IMR-90 (cell line): ENCODE data around the gene PSMA8.

Experiments
- CTCF ChIP-seq: conservative IDR thresholded peaks from 2 replicates; pipeline ENCODE4 v1.5.1; 2012; ENCODE audit warnings: mild to moderate bottlenecking, low read depth, low read length, improper control_type of control experiment
- ELK1 ChIP-seq: fragments of 150-350 bp; IDR thresholded peaks from 2 replicates; pipeline ENCODE4 v1.6.1; 2016; ENCODE audit warnings: low read depth, mild to moderate bottlenecking, low read length, moderate library complexity, borderline replicate concordance
- MAFK ChIP-seq: IDR thresholded peaks from 2 replicates; pipeline ENCODE4 v1.6.1; 2012; ENCODE audit warnings: low read depth, low read length, improper control_type of control experiment
- MXI1 ChIP-seq: IDR thresholded peaks from 2 replicates; pipeline ENCODE4 v1.6.1; 2012; ENCODE audit warnings: low read depth, mild to moderate bottlenecking, low read length, moderate library complexity, borderline replicate concordance
- POLR2A ChIP-seq: IDR thresholded peaks from 2 replicates; pipeline ENCODE4 v1.6.1; 2012; ENCODE audit warnings: mild to moderate bottlenecking, low read depth, low read length
- RAD21 ChIP-seq: IDR thresholded peaks from 2 replicates; pipeline ENCODE4 v1.6.1; 2012; ENCODE audit warnings: low read length, improper control_type of control experiment
- RFX5 ChIP-seq: IDR thresholded peaks from 2 replicates; pipeline ENCODE4 v1.8.0; 2012; ENCODE audit warnings: low read depth, mild to moderate bottlenecking, low read length, moderate library complexity
- SMC3 ChIP-seq: fragments of 150-350 bp; IDR thresholded peaks from 2 replicates; pipeline ENCODE4 v1.6.1; 2016; ENCODE audit warnings: low read depth, mild to moderate bottlenecking, antibody characterized with exemption, low read length, moderate library complexity
- TF ChIP-seq, protein P1 (sequence below): fragments of 150-350 bp; IDR thresholded peaks from 2 replicates; pipeline ENCODE4 v1.6.1; 2017; ENCODE audit warnings: mild to moderate bottlenecking, antibody characterized with exemption, low read length, low read depth

DNA sequence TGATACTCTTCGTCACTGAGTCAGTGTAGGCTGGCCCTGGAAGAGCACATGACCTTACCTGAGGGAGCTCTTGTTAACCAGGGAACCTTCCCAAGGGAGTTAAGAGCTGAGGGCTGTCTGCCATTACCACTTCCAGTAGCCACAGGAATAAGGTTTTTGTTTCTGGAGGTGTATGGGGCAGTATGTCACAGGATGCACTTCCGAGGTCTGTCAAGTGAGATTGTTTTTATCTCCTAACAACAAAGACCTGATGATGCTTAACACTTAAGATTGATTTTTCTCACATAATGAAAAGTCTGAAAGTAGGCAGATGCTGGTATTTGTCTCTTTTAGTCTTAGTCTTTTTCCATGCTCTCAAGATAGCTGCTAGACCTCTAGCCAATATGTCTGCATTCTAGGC is 41.8 kb downstream of the PSMA8 start:
- TF ChIP-seq MAFK (no peak), POLR2A (no peak), SMC3 (no peak), RFX5 (no peak), CTCF (no peak), RAD21 (no peak), MXI1 (no peak), ELK1 (no peak)
- TF ChIP-seq, protein P1, sequence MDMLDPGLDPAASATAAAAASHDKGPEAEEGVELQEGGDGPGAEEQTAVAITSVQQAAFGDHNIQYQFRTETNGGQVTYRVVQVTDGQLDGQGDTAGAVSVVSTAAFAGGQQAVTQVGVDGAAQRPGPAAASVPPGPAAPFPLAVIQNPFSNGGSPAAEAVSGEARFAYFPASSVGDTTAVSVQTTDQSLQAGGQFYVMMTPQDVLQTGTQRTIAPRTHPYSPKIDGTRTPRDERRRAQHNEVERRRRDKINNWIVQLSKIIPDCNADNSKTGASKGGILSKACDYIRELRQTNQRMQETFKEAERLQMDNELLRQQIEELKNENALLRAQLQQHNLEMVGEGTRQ, result no peak
